Smooth muscle cell (in vitro differentiated cells): Measurements from ENCODE around the gene TNPO1. TPM values are rescaled to one million over a fixed set of nuclear protein-coding genes. Genes with fewer than 3 reads are reported as not detected.

Experiments used
- DNase-seq: peaks from one replicate; lab custom pipeline; 2025; ENCODE audit not compliant: unreplicated experiment; lab: John Stamatoyannopoulos, UW
- H2AFZ ChIP-seq: fragments of 200-600 bp; sonication (generic); 2 replicates; pipeline ENCODE4 v1.6.0; 2016; ENCODE audit warnings: antibody characterized with exemption, low read depth, mild to moderate bottlenecking
- H3F3A ChIP-seq: fragments of 200-600 bp; sonication (generic); 2 replicates; pipeline ENCODE4 v1.6.0; 2017; ENCODE audit warnings: antibody characterized with exemption, low read depth
- H3K27ac ChIP-seq: fragments of 200-600 bp; sonication (generic); 2 replicates; pipeline ENCODE4 v1.5.1; 2016; ENCODE audit warnings: low read depth, mild to moderate bottlenecking
- H3K27me3 ChIP-seq: fragments of 200-600 bp; sonication (generic); 2 replicates; pipeline ENCODE4 v1.6.1; 2016; ENCODE audit warnings: low read depth, mild to moderate bottlenecking
- H3K36me3 ChIP-seq: fragments of 200-600 bp; sonication (generic); 2 replicates; pipeline ENCODE4 v1.5.1; 2016; ENCODE audit warnings: low read depth
- H3K4me1 ChIP-seq: fragments of 200-600 bp; sonication (generic); 2 replicates; pipeline ENCODE4 v1.5.1; 2016; ENCODE audit warnings: low read depth
- H3K4me2 ChIP-seq: fragments of 200-600 bp; sonication (generic); 2 replicates; pipeline ENCODE4 v1.6.0; 2016; ENCODE audit warnings: mild to moderate bottlenecking
- H3K4me3 ChIP-seq: fragments of 200-600 bp; sonication (generic); 2 replicates; pipeline ENCODE4 v1.5.1; 2016; ENCODE audit warnings: mild to moderate bottlenecking
- H3K79me2 ChIP-seq: fragments of 200-600 bp; sonication (generic); 2 replicates; pipeline ENCODE4 v1.6.0; 2016; ENCODE audit warnings: low read depth, mild to moderate bottlenecking
- H3K9ac ChIP-seq: fragments of 200-600 bp; sonication (generic); 2 replicates; pipeline ENCODE4 v1.6.0; 2016; ENCODE audit warnings: low read depth
- H3K9me3 ChIP-seq: fragments of 200-600 bp; sonication (generic); replicated peaks from 2 replicates; pipeline ENCODE4 v1.5.1; 2016; ENCODE audit warnings: low read depth
- H4K20me1 ChIP-seq: fragments of 200-600 bp; sonication (generic); 2 replicates; pipeline ENCODE4 v1.6.0; 2016; ENCODE audit warnings: low read depth
- WGBS: methylation state at CpG from one replicate; pipeline ENCODE4 v1.1.7; 2016; ENCODE audit warnings: low lambda C conversion rate; 5-methylcytosine and 5-hydroxymethylcytosine counted together
- polyA plus RNA-seq: library from polyadenylated mRNA; unstranded; fragments of >200 nt; fragmentation: Nextera tagmentation; extraction: Ambion mirVana; gene quantifications from 2 replicates; pipeline ENCODE4 v1.2.1, GENCODE V29; 2016
- total RNA-seq: library from RNA; depleted of rRNA; stranded (reverse); fragments of >200 nt; gene quantifications from 2 replicates; pipeline ENCODE4 v1.2.3, GENCODE V29; 2014
- TF ChIP-seq, protein P1 (sequence below): fragments of 200-600 bp; sonication (generic); IDR thresholded peaks from 2 replicates; pipeline ENCODE4 v1.5.1; 2017; ENCODE audit warnings: borderline replicate concordance, mild to moderate bottlenecking, antibody characterized with exemption; ENCODE audit not compliant: insufficient read depth, poor library complexity, severe bottlenecking

Gene TNPO1
- total and polyA plus RNA-seq, 2 experiments from 2014 or later: 62.7 to 182 TPM

DNA sequence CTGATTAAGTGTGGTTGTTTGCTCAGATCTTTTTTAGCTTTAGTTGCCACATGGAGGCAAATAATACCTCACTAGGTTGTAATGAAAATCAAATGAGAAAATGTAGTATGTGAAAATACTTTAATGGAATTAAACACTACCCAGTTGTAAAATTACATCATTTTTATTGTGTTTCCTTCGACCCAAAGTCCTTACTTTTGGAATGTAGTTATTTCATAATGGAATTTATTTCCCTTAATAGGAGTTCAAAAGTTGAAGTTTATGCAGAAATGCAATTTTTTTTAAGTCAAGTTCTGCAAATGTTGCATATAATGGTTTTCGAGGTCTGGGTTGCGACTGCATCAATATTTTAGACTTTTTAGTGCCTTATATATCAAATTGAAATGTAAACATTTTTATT, 31.0 kb downstream of the TNPO1 start:
- no peak for DNase-seq
- H4K20me1 ChIP-seq: peaks cover 83% of the 10 kb centered on the region
- H3K9me3 ChIP-seq: no peaks in the 10 kb centered on the region
- H3K4me3 ChIP-seq: peak overlapping the region; percentile 86
- H3F3A ChIP-seq: peaks cover 7% of the 10 kb centered on the region
- H3K9ac ChIP-seq: no peak overlapping the region
- H3K36me3 ChIP-seq: no peaks in the 10 kb centered on the region
- H3K4me1 ChIP-seq: peaks cover 39% of the 10 kb centered on the region
- 4% methylated on average over 3 of the region's 3 CpGs for WGBS
- TF ChIP-seq, protein P1, sequence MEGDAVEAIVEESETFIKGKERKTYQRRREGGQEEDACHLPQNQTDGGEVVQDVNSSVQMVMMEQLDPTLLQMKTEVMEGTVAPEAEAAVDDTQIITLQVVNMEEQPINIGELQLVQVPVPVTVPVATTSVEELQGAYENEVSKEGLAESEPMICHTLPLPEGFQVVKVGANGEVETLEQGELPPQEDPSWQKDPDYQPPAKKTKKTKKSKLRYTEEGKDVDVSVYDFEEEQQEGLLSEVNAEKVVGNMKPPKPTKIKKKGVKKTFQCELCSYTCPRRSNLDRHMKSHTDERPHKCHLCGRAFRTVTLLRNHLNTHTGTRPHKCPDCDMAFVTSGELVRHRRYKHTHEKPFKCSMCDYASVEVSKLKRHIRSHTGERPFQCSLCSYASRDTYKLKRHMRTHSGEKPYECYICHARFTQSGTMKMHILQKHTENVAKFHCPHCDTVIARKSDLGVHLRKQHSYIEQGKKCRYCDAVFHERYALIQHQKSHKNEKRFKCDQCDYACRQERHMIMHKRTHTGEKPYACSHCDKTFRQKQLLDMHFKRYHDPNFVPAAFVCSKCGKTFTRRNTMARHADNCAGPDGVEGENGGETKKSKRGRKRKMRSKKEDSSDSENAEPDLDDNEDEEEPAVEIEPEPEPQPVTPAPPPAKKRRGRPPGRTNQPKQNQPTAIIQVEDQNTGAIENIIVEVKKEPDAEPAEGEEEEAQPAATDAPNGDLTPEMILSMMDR: no peak
- H3K4me2 ChIP-seq: peak overlapping the region; percentile 86
- H3K27me3 ChIP-seq: no peaks in the 10 kb centered on the region
- H3K79me2 ChIP-seq: peaks cover 90% of the 10 kb centered on the region
- no peak overlapping the region for H2AFZ ChIP-seq
- H3K27ac ChIP-seq: peak overlapping the region; percentile 92

DNA sequence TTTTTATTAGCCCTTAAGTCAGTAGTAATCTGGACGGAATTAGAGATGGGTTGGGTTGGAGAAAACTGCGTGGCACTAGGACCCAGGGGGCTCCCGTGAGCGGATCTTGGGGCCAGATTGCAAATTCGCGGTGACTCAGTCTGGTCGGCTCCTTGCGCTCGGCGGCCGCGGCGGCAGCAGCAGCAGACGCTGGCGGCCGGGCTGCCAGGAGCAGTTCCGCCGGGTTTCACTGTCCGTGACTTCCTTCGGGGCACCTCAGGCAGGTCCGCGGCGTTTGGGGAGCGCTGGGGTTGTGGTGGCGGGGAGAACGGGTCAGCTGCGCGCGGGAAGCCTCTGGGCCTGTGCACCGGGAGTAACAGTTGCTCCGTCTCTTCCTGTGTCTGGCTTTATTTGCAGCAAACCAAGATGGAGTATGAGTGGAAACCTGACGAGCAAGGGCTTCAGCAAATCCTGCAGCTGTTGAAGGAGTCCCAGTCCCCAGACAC, 31.6 kb downstream of the TNPO1 start:
- Histone ChIP-seq H3K9ac (peak overlapping the region; percentile 88), H3K27me3 (no peaks in the 10 kb centered on the region), H3K27ac (peak overlapping the region; percentile 92), H3F3A (peaks cover 7% of the 10 kb centered on the region), H3K36me3 (no peaks in the 10 kb centered on the region), H4K20me1 (peaks cover 83% of the 10 kb centered on the region), H3K4me2 (peak overlapping the region; percentile 86), H2AFZ (peak overlapping the region; percentile 48), H3K4me3 (peak overlapping the region; percentile 86), H3K9me3 (no peaks in the 10 kb centered on the region), H3K79me2 (peaks cover 90% of the 10 kb centered on the region), H3K4me1 (peaks cover 39% of the 10 kb centered on the region)
- TF ChIP-seq, protein P1: no peak
- under 1% methylated on average over 32 of the region's 32 CpGs for whole genome bisulfite sequencing
- DNase-seq: peak; percentile 63

DNA sequence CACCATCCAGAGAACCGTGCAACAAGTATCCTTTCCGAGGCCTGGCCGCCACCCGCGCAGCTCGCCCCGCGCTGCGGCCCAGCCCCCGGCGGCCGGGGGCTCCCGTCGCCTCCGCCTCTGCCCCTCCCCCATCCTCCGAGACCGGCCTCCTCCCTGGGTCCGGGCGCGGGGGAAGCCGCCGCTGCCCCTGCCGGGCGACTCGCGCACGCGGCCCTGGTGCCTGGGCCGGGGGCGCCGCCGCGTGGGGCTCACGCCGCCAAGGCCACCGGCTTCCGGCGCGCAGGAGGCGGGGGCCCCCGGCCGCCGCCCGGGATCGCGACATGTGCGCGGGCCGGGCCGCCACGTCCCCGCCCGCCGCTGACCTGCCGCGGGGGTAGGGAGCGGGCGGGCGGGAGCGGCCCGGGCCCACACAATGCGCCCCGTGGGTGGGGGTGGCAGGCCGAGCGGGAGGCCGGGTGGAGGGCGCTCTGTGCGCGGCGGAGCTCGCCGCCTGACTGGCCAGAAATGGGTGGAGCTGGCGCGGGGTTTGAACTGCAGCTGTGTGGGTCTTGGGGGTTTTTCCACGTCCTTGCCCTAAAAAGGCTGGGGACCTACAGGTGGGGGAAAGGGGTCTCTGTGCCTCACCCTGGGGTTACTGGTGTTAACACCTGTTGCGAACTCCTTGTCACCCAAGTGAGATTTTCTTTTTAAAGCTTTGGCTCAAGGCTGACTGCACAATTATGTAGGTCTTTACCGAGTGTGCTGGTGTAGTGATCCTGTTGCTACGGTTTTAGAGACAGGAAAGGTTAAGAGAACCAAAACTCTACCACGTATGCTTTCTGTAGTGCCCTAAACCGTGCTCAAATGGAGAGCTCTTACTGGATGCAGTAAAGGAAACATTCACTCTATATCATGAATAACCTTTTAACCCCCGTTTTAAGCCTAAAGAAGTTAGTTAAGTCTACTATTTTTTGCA, 32.3 kb downstream of the TNPO1 start:
- Histone ChIP-seq H3K36me3 (no peaks in the 10 kb centered on the region), H2AFZ (peak overlapping the region; percentile 48), H3K27ac (peak overlapping the region; percentile 92), H3K79me2 (peaks cover 90% of the 10 kb centered on the region), H3K4me1 (peaks cover 39% of the 10 kb centered on the region), H3F3A (peaks cover 7% of the 10 kb centered on the region), H4K20me1 (peaks cover 83% of the 10 kb centered on the region), H3K4me3 (peak overlapping the region; percentile 86), H3K9ac (peak overlapping the region; percentile 88), H3K9me3 (no peaks in the 10 kb centered on the region), H3K4me2 (peak overlapping the region; percentile 93), H3K27me3 (no peaks in the 10 kb centered on the region)
- DNase-seq: peak; percentile 39
- WGBS: 1% methylated on average over 40 of the region's 81 CpGs
- TF ChIP-seq, protein P1: no peak
